PFSK-1 (cell line): ENCODE measurements around the gene PRIMA1.

ENCODE experiments used
- FOXP2 ChIP-seq: optimal IDR thresholded peaks from 2 replicates; pipeline ENCODE3; 2011; ENCODE audit warnings: borderline replicate concordance, control low read depth, inconsistent platforms; ENCODE audit not compliant: insufficient read depth; ENCODE audit errors: extremely low read length, extremely low read depth
- POLR2AphosphoS5 ChIP-seq: IDR thresholded peaks from 2 replicates; pipeline ENCODE4 v1.6.1; 2012; ENCODE audit warnings: low read depth, mild to moderate bottlenecking, control low read depth, low read length, moderate library complexity
- REST ChIP-seq, 2 experiments: IDR thresholded peaks; 2 replicates each; pipeline versions ENCODE4 v1.6.1 to v1.8.0; 2011 to 2012; ENCODE audit warnings: low read depth in 2 of 2, low read length in 2 of 2, control low read depth in 1 of 2, inconsistent platforms in 1 of 2, mild to moderate bottlenecking in 1 of 2, moderate library complexity in 1 of 2; ENCODE audit not compliant: insufficient read depth in 1 of 2
- SIN3A ChIP-seq: IDR thresholded peaks from 2 replicates; pipeline ENCODE4 v1.6.1; 2012; ENCODE audit warnings: mild to moderate bottlenecking, low read length, moderate library complexity, borderline replicate concordance; ENCODE audit not compliant: insufficient read depth
- TAF1 ChIP-seq: IDR thresholded peaks from 2 replicates; pipeline ENCODE4 v1.6.1; 2012; ENCODE audit warnings: low read length, control low read depth, borderline replicate concordance; ENCODE audit not compliant: insufficient read depth

Gene PRIMA1

GRCh38 chr14:93747102-93747501, 41.2 kb downstream of the PRIMA1 start:
- no peak for TF ChIP-seq FOXP2
- TF ChIP-seq TAF1, result no peak
- no peak for TF ChIP-seq SIN3A
- no peak for TF ChIP-seq REST (IDR thresholded peaks at IDR 0.05; ENCODE audit: insufficient read depth in 1 of 2, low read depth in 2 of 2, low read length in 2 of 2)
- no peak for TF ChIP-seq POLR2AphosphoS5

- TF ChIP-seq TAF1 (no peak), REST (IDR thresholded peaks at IDR 0.05; ENCODE audit: insufficient read depth in 1 of 2, low read depth in 2 of 2, low read length in 2 of 2) (no peak), SIN3A (no peak), FOXP2 (no peak), POLR2AphosphoS5 (no peak)
Observed at GRCh38 chr14:93745603-93746273, 42.5 kb downstream of the PRIMA1 start.

- TF ChIP-seq POLR2AphosphoS5 (no peak), REST (IDR thresholded peaks at IDR 0.05; ENCODE audit: insufficient read depth in 1 of 2, low read depth in 2 of 2, low read length in 2 of 2) (no peak), TAF1 (no peak), FOXP2 (no peak), SIN3A (no peak)
Observed at GRCh38 chr14:93744876-93745275, 43.4 kb downstream of the PRIMA1 start.

GRCh38 chr14:93744176-93744575, 44.1 kb downstream of the PRIMA1 start:
- no peak for TF ChIP-seq POLR2AphosphoS5
- TF ChIP-seq FOXP2, result no peak
- no peak for TF ChIP-seq TAF1
- TF ChIP-seq SIN3A, result no peak
- TF ChIP-seq REST (IDR thresholded peaks at IDR 0.05; ENCODE audit: insufficient read depth in 1 of 2, low read depth in 2 of 2, low read length in 2 of 2), result no peak
